Immature natural killer cell (primary cell): ENCODE results near the gene SNPH. TPM values are rescaled to one million over a fixed set of nuclear protein-coding genes. Genes with fewer than 3 reads are reported as not detected.

Experiments
- DNase-seq, 3 donors: peaks; one replicate each; pipeline ENCODE4 v3.0.0; 2022; ENCODE audit warnings: mixed read lengths in 1 of 3
- H3K27ac Mint-ChIP-seq, 6 donors: one replicate each; pipeline ENCODE4 v1.8.0; 2020; ENCODE audit warnings: mixed read lengths in 6 of 6, mild to moderate bottlenecking in 5 of 6, inconsistent platforms in 4 of 6, moderate library complexity in 3 of 6
- H3K27me3 Mint-ChIP-seq, 3 donors: one replicate each; pipeline ENCODE4 v1.8.0; 2020 to 2021; ENCODE audit warnings: low read depth in 3 of 3, mild to moderate bottlenecking in 3 of 3, mixed read lengths in 3 of 3, moderate library complexity in 3 of 3, inconsistent platforms in 1 of 3
- H3K36me3 Mint-ChIP-seq, 3 donors: one replicate each; pipeline ENCODE4 v1.8.0; 2020; ENCODE audit warnings: mixed read lengths in 3 of 3, inconsistent platforms in 2 of 3, mild to moderate bottlenecking in 2 of 3
- H3K4me1 Mint-ChIP-seq, 2 donors: one replicate each; pipeline ENCODE4 v1.8.0; 2020; ENCODE audit warnings: inconsistent platforms in 2 of 2, mild to moderate bottlenecking in 2 of 2, mixed read lengths in 2 of 2, moderate library complexity in 1 of 2
- H3K4me3 Mint-ChIP-seq, 5 donors: one replicate each; pipeline ENCODE4 v1.8.0; 2020; ENCODE audit warnings: mild to moderate bottlenecking in 5 of 5, mixed read lengths in 5 of 5, inconsistent platforms in 3 of 5, moderate library complexity in 3 of 5
- H3K9me3 Mint-ChIP-seq, 6 donors: one replicate each; pipeline ENCODE4 v1.8.0; 2020; ENCODE audit warnings: mild to moderate bottlenecking in 6 of 6, mixed read lengths in 6 of 6, inconsistent platforms in 4 of 6, moderate library complexity in 3 of 6
- polyA plus RNA-seq, 3 donors: library from polyadenylated mRNA; unstranded; fragments of 300-500 nt; fragmentation: Illumina TruSeq; gene quantifications; one replicate each; pipeline ENCODE4 v1.2.3, GENCODE V29; 2021

Gene SNPH
- polyA plus RNA-seq, 3 donors from 2014 or later = 0.59 to 2.8 (median 1.1) TPM

DNA sequence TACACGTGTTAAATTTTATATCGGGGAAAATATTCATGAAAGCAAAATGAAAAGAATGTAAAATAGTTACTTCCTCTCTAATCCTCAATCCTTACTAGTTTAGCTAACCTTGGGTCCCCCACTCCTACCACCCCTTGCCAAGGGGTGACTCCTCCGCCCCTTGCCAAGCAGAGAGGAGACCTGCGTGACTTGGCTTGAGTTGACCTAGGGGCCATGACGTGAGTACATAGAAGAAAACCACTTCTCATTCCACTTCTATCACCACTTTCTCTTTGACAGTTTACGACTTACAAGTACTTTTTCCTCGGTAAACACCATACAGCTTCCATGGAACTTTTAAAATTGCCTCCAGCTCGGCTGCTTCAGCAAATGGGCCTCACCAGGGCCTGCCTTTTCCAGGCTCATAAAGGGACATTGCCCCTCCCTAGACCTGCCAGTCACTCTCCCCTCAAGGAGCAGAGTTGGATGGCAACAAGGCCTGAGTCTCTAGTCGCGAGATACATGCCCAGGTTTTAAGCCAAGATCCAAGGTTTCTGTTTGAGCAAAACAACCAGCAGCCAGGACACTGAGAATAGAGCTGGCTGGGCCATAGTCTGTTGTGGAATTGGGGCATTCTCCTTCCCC is 32.9 kb downstream of the SNPH start:
- DNase-seq = no peak
- no peak overlapping the region for H3K27ac Mint-ChIP-seq
- no peaks in the 10 kb centered on the region for H3K9me3 Mint-ChIP-seq
- peaks cover 0 to 7% of the 10 kb centered on the region in 2 donors for H3K4me1 Mint-ChIP-seq
- H3K27me3 Mint-ChIP-seq = peaks cover 0 to 3% (median 0%) of the 10 kb centered on the region in 3 donors
- H3K36me3 Mint-ChIP-seq = peaks cover 0 to 11% (median 8%) of the 10 kb centered on the region in 3 donors
- H3K4me3 Mint-ChIP-seq = no peak overlapping the region

DNA sequence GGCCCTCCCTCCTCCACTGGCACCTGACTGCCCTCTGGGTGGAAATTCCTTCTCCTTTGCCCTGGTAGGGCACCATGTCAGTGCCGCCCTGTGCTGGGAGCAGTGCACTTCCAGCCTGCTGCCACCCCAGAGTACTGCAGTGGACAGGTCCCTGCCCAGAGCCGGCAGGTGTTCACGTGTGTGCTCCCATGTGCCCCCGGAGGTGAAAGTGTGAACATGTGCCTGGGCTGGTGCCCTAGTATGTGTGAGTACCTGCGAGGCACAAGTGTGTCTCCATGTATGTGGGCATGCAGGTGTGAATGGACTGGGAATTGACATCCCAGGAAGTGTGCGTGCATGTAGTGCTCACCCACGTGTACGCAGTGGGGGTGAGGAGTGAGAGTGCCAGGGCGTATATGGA is 33.4 kb downstream of the SNPH start:
- peaks cover 0 to 4% (median 3%) of the 10 kb centered on the region in 3 donors for H3K27me3 Mint-ChIP-seq
- peaks cover 0 to 14% (median 8%) of the 10 kb centered on the region in 3 donors for H3K36me3 Mint-ChIP-seq
- H3K4me3 Mint-ChIP-seq = no peak overlapping the region
- no peak for DNase-seq
- H3K9me3 Mint-ChIP-seq = no peaks in the 10 kb centered on the region
- no peak overlapping the region for H3K27ac Mint-ChIP-seq
- peaks cover 0 to 7% of the 10 kb centered on the region in 2 donors for H3K4me1 Mint-ChIP-seq

DNA sequence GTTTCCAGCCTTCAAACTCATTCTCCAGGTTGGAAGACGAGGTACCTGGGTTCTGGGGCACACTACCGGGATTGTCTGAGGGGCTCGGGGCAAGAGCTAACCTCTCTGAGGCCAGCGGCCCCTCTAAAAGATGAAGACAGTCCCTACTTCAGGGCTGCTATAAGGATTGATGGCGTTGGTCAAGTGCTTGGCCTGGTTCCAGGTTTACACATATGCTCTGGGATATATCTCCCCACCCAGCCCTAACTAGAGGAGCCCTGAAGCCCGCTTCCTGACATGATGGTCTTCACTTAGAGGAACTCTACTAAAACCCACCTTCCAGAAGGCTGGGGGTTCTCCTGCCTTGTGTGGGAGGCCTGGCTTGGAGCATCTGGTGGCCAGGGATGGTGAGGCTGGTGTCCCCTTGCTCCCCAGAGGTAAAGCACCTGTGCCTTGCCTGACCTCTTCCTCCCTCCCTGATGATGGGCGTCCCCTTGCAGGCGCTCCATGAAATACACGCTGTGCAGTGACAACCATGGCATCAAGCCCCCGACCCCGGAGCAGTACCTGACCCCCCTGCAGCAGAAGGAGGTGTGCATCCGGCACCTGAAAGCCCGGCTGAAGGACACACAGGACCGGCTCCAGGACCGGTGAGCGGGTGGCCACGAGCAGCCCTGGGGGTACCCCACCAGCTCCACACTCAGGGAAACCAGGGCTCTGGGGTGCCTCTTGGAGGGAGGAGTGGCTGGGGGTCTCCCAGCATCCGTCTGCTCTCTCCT is 34.2 kb downstream of the SNPH start:
- Mint-ChIP-seq H3K27me3 (peaks cover 0 to 4% (median 3%) of the 10 kb centered on the region in 3 donors), H3K4me3 (no peak overlapping the region), H3K4me1 (peaks cover 0 to 7% of the 10 kb centered on the region in 2 donors), H3K9me3 (no peaks in the 10 kb centered on the region), H3K27ac (no peak overlapping the region), H3K36me3 (peaks cover 0 to 14% (median 8%) of the 10 kb centered on the region in 3 donors)
- no peak for DNase-seq

DNA sequence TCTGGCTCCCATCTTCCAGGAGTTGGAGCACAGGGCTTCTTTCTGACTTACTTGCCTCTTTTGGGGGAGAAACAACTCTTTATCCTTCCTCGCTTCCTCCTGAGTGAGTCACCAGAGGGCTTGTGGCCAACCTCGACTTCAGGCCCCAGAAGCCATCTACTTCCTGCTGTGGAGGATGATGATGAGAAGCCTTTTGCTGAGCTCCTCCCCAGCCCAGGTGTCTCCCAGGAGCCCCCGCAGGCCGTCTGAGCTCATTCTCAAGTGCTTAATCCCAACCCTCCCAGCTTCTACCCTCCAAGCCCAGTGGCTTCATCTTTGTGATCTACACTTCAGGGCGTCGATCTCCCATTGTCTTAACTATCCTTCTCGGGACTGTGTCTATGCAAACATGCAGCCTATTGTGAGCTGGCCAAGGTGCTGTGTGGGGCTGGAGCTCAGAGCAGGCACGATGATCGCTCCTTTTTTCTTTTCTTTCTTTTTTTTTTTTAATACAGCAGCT is 35.0 kb downstream of the SNPH start:
- H3K4me3 Mint-ChIP-seq = no peak overlapping the region
- H3K27me3 Mint-ChIP-seq = peaks cover 0 to 4% (median 4%) of the 10 kb centered on the region in 3 donors
- no peak overlapping the region for H3K27ac Mint-ChIP-seq
- no peak for DNase-seq
- peaks cover 0 to 14% (median 8%) of the 10 kb centered on the region in 3 donors for H3K36me3 Mint-ChIP-seq
- H3K4me1 Mint-ChIP-seq = peaks cover 0 to 7% of the 10 kb centered on the region in 2 donors
- no peaks in the 10 kb centered on the region for H3K9me3 Mint-ChIP-seq

DNA sequence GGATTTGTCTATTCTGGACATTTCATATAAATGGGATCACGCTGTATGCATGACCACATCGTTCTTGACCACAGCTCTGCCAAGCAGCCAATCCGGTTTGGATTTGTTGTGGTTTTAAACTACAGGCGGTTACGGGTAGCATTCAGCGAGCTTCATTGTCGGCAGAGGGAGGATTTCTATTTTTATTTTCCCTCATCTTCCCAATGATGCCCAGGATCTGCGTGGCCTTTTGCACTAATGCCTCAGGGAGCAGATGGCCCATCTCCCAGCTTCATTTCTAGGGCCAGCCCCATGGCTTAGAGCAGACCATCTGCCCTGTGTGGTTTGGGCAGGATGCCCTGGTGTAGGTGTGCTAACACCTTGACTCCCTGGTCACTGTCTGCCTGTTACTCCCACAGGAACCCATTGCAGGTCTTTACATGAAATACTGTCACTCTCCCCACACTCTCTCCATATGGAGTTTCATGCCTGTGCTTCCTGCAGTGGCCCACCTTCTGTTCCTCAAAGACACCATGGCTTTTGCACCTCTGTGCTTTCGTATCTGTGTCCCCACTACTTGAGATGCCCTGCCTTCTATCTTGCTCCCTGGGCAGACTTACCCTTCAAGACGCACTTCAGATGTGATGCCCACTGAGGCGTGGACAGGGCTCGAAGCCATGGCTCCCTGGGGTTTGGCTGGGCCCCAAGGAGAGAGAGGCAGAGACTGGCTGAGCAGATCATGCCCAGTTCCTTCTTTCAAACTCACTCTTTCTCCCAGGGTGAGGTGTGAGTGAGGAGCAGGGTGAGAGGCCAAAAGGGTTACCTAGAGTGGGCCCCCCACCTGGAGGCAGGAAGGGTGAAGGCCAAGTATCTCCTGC is 36.8 kb downstream of the SNPH start:
- no peak overlapping the region for H3K27ac Mint-ChIP-seq
- no peaks in the 10 kb centered on the region for H3K9me3 Mint-ChIP-seq
- peaks cover 0 to 4% (median 3%) of the 10 kb centered on the region in 3 donors for H3K27me3 Mint-ChIP-seq
- H3K36me3 Mint-ChIP-seq = peaks cover 0 to 10% (median 5%) of the 10 kb centered on the region in 3 donors
- peaks cover 0 to 7% of the 10 kb centered on the region in 2 donors for H3K4me1 Mint-ChIP-seq
- no peak overlapping the region for H3K4me3 Mint-ChIP-seq
- no peak for DNase-seq

DNA sequence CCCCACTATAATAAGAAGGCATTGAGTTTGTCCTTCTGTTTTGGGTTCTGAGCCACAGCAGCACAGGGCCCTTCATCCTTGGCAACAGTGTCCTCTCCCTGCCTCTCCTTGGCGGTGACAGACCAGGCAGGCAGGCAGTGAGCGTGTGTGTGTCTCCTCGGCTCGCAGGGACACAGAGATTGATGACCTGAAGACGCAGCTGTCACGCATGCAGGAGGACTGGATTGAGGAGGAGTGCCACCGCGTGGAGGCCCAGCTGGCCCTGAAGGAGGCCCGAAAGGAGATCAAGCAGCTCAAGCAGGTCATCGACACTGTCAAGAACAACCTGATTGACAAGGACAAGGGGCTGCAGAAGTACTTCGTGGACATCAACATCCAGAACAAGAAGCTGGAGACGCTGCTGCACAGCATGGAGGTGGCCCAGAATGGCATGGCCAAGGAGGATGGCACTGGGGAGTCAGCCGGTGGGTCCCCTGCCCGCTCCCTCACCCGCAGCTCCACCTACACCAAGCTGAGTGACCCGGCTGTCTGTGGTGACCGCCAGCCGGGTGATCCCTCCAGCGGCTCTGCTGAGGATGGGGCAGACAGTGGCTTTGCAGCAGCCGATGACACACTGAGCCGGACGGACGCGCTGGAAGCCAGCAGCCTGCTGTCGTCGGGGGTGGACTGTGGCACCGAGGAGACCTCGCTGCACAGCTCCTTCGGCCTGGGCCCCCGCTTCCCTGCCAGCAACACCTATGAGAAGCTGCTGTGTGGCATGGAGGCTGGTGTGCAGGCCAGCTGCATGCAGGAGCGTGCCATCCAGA is 38.8 kb downstream of the SNPH start:
- no peak overlapping the region for H3K4me3 Mint-ChIP-seq
- peaks cover 0 to 5% (median 1%) of the 10 kb centered on the region in 3 donors for H3K27me3 Mint-ChIP-seq
- no peak for DNase-seq
- H3K9me3 Mint-ChIP-seq = no peaks in the 10 kb centered on the region
- H3K4me1 Mint-ChIP-seq = peaks cover 0 to 7% of the 10 kb centered on the region in 2 donors
- peaks cover 0 to 10% (median 0%) of the 10 kb centered on the region in 3 donors for H3K36me3 Mint-ChIP-seq
- no peak overlapping the region for H3K27ac Mint-ChIP-seq

DNA sequence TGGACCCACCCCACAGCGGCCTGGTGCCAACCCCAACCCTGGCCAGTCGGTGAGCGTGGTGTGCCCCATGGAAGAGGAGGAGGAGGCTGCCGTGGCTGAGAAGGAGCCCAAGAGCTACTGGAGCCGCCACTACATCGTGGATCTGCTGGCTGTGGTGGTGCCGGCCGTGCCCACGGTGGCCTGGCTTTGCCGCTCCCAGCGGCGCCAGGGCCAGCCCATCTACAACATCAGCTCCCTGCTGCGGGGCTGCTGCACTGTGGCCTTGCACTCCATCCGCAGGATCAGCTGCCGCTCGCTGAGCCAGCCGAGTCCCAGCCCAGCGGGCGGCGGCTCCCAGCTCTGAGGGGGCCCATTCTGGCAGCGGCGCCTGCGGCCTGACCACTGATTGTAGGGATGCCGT is 39.6 kb downstream of the SNPH start:
- peaks cover 0 to 7% of the 10 kb centered on the region in 2 donors for H3K4me1 Mint-ChIP-seq
- no peak for DNase-seq
- H3K9me3 Mint-ChIP-seq = no peaks in the 10 kb centered on the region
- H3K36me3 Mint-ChIP-seq = peaks cover 0 to 10% (median 0%) of the 10 kb centered on the region in 3 donors
- H3K27ac Mint-ChIP-seq = peak overlapping the region in 1 of 6 donors; percentile 28
- no peak overlapping the region for H3K4me3 Mint-ChIP-seq
- peaks cover 1 to 5% (median 4%) of the 10 kb centered on the region in 3 donors for H3K27me3 Mint-ChIP-seq

DNA sequence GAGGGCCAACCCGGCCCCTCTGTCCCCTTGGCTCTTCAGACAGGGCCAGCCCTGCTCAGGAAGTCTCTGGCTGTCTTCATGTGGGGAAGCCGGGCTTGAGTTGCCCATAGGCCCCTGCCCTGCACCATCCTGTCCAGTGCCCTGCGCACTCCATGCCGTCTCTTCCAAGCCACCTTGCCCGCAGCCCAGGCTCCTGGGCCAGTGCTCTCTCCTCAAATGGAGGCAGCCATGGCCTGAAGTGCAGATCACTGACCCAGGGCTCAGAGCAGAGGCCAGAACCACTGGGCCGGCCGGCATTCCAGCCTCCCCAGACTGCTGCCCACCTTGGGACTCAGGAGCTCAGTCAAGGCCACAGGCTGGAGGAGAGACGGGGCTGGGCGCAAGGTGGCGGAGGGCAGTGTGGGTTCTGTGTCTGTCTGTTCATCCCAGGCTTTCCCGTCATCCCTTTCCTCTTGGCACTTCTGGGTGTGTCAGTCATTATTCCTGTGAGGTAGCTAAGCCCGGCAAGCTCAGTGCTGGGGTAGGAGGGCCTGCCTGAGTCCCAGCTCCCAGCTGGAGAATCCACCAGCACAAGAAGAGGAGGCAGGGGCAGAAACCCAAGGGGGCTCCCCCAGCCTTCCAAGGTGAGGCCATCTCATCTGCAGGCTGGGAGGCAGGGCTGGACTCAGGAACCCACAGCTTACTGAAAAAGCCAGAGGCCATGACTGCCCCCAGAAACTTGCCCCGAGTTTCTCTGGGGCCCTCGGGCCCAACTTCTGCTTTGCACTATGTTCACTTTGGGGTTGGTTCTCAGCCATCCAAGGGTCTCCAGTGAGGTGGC is 40.4 kb downstream of the SNPH start:
- Mint-ChIP-seq H3K27ac (no peak overlapping the region), H3K4me1 (no peaks in the 10 kb centered on the region), H3K4me3 (no peak overlapping the region), H3K36me3 (peaks cover 0 to 5% (median 3%) of the 10 kb centered on the region in 3 donors), H3K27me3 (peaks cover 1 to 5% (median 4%) of the 10 kb centered on the region in 3 donors), H3K9me3 (no peaks in the 10 kb centered on the region)
- no peak for DNase-seq

DNA sequence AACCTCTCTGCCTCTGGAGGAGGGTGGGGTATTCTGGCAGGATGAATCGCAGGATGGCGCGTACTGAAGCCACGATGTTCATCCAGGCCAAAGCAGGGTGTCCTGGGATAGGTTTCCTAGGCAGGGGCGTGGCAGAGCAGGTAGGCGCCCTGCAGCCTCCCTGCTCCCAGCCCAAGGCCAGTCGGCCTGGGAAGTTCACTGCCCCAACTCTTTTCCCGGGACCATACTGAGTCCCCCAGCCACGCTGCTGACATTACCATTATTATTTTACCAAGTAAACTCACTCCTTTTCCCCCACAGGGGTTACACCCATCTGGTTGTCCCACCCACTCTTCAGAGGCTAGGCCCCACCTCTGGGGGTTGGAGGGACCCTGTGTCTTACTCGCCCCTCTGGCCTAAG is 41.1 kb downstream of the SNPH start:
- no peak overlapping the region for H3K4me3 Mint-ChIP-seq
- peaks cover 0 to 5% (median 3%) of the 10 kb centered on the region in 3 donors for H3K36me3 Mint-ChIP-seq
- H3K4me1 Mint-ChIP-seq = no peaks in the 10 kb centered on the region
- H3K9me3 Mint-ChIP-seq = no peaks in the 10 kb centered on the region
- no peak for DNase-seq
- no peak overlapping the region for H3K27ac Mint-ChIP-seq
- peaks cover 1 to 7% (median 4%) of the 10 kb centered on the region in 3 donors for H3K27me3 Mint-ChIP-seq

DNA sequence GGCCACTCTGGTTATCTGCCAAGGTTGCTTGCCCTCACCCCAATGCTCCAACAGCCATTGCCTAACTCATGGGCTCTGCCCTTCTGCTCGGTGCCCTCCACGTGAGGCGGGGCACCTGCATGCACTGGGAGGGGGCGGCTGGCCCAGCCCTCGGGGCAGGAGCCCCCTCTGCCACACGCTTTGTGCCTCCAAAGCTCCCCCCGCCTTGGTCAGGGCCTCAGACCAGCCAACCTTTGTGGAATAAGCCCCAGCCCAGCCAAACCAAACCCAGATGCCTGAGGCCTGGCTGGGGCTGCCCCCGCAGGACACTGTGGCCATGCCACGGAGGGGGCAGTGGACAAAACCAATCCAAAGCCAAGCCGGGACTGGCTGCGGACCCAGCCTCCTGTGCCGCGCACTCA is 41.5 kb downstream of the SNPH start:
- no peak for DNase-seq
- Mint-ChIP-seq H3K36me3 (peaks cover 0 to 5% (median 3%) of the 10 kb centered on the region in 3 donors), H3K27me3 (peaks cover 1 to 7% (median 4%) of the 10 kb centered on the region in 3 donors), H3K9me3 (no peaks in the 10 kb centered on the region), H3K27ac (no peak overlapping the region), H3K4me3 (no peak overlapping the region), H3K4me1 (no peaks in the 10 kb centered on the region)

DNA sequence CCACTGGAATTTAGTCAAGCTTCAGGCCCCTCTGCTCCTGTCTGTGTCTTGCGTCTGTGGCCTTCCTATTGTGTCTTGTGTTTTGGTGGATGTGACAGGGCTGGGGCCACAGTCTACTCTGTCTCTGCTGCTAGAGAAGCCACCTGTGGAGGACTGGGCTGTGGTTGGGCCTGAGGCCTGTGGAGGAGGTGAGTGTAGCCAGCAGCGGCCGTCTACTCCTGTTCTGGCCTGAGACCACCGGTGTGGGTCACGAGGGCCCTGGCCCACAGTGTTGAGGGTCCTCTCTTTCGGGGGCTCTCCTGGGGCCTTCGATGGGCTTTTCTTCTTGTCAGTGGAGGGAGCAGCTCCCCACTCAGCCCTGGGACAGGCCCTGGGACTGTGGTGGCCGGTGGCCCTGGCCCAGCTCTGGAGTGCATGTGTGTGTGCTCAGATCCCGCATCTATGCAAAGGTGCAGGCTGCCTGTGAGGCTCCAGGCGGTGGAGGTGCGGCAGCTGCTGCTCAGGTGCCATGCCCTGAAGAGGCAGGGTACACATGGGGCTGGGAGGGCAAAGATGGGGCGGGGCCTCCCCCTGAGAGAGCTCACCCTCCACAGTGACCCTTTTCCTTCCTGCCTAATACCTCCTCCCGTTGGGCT is 42.1 kb downstream of the SNPH start:
- no peaks in the 10 kb centered on the region for H3K9me3 Mint-ChIP-seq
- no peak overlapping the region for H3K27ac Mint-ChIP-seq
- no peaks in the 10 kb centered on the region for H3K4me1 Mint-ChIP-seq
- no peak for DNase-seq
- H3K36me3 Mint-ChIP-seq = peaks cover 0 to 5% (median 3%) of the 10 kb centered on the region in 3 donors
- peaks cover 1 to 7% (median 4%) of the 10 kb centered on the region in 3 donors for H3K27me3 Mint-ChIP-seq
- no peak overlapping the region for H3K4me3 Mint-ChIP-seq

DNA sequence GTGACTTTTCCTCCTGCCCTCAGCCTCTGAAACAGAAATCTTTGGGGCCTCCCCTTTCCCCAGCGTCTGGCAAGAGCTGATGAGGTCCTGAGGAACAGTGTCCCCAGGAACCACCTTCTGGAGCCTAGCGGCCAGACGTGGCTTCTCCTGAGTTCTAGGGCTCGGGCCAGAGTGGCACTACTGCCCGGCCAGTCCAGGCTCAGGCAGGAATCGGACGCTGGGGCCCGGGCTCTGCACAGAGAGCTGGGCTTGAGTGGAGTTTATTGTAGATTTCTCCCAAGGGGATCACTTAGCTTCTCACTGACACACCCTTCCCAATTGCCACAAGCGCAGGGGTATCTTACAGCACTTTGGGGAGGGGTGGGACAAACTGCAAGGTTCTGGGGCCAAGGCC is 42.6 kb downstream of the SNPH start:
- H3K27me3 Mint-ChIP-seq = peaks cover 4 to 7% (median 4%) of the 10 kb centered on the region in 3 donors
- no peaks in the 10 kb centered on the region for H3K4me1 Mint-ChIP-seq
- no peak overlapping the region for H3K27ac Mint-ChIP-seq
- no peak overlapping the region for H3K4me3 Mint-ChIP-seq
- H3K9me3 Mint-ChIP-seq = no peaks in the 10 kb centered on the region
- H3K36me3 Mint-ChIP-seq = peaks cover 0 to 5% (median 3%) of the 10 kb centered on the region in 3 donors
- no peak for DNase-seq
